ENCODE measurements around the gene PROC. TPM values are rescaled to one million over a fixed set of nuclear protein-coding genes. Genes with fewer than 3 reads are reported as not detected.

PROC gene
- total and polyA plus RNA-seq, 11 donors, result not detected

DNA sequence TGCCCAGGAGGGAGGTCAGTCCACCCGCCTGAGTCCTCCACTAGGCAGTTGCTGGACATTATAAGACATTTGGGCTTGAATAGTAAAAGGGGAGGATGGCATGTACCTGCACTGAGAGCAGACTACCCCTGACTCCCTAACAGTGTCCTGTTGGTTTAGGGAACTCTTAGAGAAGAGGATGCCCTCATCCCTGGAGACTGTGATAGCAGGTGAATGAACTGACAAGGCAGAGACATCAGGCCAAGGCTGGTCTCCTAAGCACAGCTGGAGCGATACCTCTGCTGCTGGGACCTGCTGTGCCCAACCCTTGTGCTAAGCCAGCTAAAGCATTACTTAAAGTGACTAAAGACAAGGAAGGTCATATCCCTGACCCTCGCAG is 34.8 kb downstream of the PROC start:
- DNase-seq, result no peak
- TF ChIP-seq, protein P1, sequence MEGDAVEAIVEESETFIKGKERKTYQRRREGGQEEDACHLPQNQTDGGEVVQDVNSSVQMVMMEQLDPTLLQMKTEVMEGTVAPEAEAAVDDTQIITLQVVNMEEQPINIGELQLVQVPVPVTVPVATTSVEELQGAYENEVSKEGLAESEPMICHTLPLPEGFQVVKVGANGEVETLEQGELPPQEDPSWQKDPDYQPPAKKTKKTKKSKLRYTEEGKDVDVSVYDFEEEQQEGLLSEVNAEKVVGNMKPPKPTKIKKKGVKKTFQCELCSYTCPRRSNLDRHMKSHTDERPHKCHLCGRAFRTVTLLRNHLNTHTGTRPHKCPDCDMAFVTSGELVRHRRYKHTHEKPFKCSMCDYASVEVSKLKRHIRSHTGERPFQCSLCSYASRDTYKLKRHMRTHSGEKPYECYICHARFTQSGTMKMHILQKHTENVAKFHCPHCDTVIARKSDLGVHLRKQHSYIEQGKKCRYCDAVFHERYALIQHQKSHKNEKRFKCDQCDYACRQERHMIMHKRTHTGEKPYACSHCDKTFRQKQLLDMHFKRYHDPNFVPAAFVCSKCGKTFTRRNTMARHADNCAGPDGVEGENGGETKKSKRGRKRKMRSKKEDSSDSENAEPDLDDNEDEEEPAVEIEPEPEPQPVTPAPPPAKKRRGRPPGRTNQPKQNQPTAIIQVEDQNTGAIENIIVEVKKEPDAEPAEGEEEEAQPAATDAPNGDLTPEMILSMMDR (IDR thresholded peaks at IDR 0.05), result no peak
- no peak for TF ChIP-seq POLR2A (IDR thresholded peaks at IDR 0.05)

DNA sequence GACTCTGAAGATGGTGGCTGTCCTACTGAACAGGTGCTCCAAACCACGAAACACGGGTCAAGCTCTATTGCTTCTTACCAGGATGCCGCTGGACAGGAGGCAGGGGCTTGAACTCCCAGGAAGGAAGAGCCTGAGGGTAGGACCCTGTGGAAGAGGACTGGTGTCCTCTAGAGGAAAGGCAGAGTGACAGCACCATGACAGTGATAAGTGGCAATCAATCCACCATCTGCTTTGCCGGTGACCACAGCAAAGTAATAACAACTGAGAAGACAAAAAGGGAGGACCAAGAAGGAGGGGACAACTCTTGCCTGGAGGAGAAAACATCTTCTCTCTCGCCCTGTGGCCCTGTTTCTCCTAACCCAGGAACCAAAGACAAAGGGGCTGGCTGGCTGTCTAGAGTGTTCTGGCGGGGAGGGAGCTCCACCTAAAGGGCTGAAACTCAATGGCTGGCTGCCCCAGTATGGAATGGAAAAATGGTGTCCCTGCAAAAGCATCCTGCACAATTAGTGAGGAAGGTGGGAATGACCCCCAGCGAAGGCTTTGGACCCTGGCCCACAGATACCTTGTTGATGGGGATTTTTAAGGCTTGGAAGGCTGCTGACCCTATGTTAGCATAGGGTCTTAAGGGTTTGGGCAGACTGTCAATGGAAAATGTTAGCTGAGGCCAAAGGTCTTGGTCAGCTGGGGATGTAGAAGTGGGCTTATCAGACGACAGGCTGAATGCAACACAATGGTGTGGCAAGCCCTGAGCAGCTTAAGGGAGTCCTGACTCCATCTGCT is 35.4 kb downstream of the PROC start:
- intact Hi-C loops (cut with DNase I), result no loop called here
- Histone ChIP-seq H3K36me3 (peaks cover 0 to 8% (median 0%) of the 10 kb centered on the region in 9 donors), H3K27me3 (no peaks in the 10 kb centered on the region), H3K4me1 (no peaks in the 10 kb centered on the region), H3K27ac (no peak overlapping the region), H3K4me3 (no peak overlapping the region), H3K9me3 (no peaks in the 10 kb centered on the region)
- ATAC-seq (peak in 2 of 4 donors; percentile 24 to 45), DNase-seq (no peak)
- 84 to 88% (median 88%) methylated on average over 8 of the region's 8 CpGs for WGBS, 4 donors
- TF ChIP-seq POLR2A (IDR thresholded peaks at IDR 0.05), result no peak
- TF ChIP-seq, protein P1 (IDR thresholded peaks at IDR 0.05), result peak in 5 of 12 donors; percentile 8 to 30 (median 13)

More for the DNA sequence above, 34.8 kb downstream of the PROC start:
- H3K27ac ChIP-seq, result no peak overlapping the region
- no peak for ATAC-seq
- intact Hi-C loops (cut with DNase I), result no loop called here
- H3K27me3 ChIP-seq, result no peaks in the 10 kb centered on the region
- H3K9me3 ChIP-seq, result no peaks in the 10 kb centered on the region
- no peak overlapping the region for H3K4me3 ChIP-seq
- 81 to 100% (median 97%) methylated on average over 3 of the region's 3 CpGs for WGBS, 4 donors
- no peaks in the 10 kb centered on the region for H3K4me1 ChIP-seq
- H3K36me3 ChIP-seq, result peaks cover 0 to 8% (median 0%) of the 10 kb centered on the region in 9 donors

DNA sequence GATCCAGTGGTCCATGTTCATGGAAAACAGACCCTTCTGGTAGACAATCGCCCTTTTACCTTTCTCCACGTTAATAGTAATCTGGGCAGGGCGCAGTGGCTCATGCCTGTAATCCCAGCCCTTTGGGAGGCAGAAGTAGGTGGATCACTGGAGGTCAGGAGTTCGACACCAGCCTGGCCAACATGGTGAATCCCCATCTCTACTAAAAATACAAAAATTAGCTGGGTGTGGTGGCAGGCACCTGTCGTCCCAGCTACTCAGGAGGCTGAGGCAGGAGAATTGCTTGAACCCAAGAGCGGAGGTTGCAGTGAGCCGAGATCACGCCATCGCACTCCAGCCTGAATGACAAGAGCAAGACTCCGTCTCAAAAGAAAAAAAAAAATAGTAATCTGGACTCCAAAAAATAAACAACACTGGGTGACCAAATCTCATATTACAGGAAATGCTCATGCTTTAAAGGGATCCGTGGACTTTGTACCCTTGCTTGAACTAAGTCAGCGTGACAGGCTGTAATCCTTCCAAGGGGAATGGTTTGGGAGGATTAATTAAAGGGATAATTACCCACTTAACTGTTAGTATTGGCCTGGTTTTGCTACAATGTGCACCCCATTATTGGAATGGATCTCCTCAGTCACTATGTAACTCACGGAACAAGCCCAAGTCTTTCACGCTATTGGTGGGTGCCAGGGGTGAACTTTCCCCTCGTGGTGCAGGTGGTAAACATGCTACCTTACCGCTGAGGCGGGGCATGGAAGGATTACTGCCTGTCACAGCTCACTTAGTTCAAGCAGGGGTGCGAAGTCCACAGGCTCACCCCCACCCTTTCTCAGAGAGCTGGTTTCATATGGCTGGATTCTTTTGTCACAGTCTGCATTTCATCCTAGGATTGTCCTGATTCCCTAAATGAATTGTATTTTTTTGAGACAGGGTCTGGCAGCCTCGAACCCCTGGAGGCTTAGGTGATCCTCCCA is 36.7 kb downstream of the PROC start:
- H3K9me3 ChIP-seq, result no peaks in the 10 kb centered on the region
- intact Hi-C loops (cut with DNase I), result no loop called here
- no peaks in the 10 kb centered on the region for H3K27me3 ChIP-seq
- WGBS, 4 donors, result 92 to 96% (median 93%) methylated on average over 19 of the region's 19 CpGs
- H3K27ac ChIP-seq, result no peak overlapping the region
- no peak overlapping the region for H3K4me3 ChIP-seq
- H3K36me3 ChIP-seq, result peaks cover 0 to 8% (median 0%) of the 10 kb centered on the region in 9 donors
- ATAC-seq (no peak), DNase-seq (no peak)
- TF ChIP-seq POLR2A (IDR thresholded peaks at IDR 0.05), result no peak
- TF ChIP-seq, protein P1 (IDR thresholded peaks at IDR 0.05), result no peak
- no peaks in the 10 kb centered on the region for H3K4me1 ChIP-seq

All from heart left ventricle (tissue), 16 donors.